Forelimb muscle (tissue), 1 donor: ENCODE data around the gene PLCXD1. TPM values are rescaled to one million over a fixed set of nuclear protein-coding genes. Genes with fewer than 3 reads are reported as not detected.
"Not testable (repeated sequence)": the region's sequence is repeated elsewhere in the genome, so short reads cannot be mapped to it uniquely, and the experiment has no call there.

Experiments used
- DNase-seq: peaks from one replicate; pipeline ENCODE4 v3.0.0-alpha.2; 2013; ENCODE audit warnings: low read depth
- polyA plus RNA-seq: library from polyadenylated mRNA; unstranded; fragments of 120-200 nt; gene quantifications from one replicate; pipeline ENCODE4 v1.2.1, GENCODE V29; 2013; ENCODE audit not compliant: insufficient read length

The PLCXD1 gene
- polyA plus RNA-seq, 1 donor: 16.8 TPM

DNA sequence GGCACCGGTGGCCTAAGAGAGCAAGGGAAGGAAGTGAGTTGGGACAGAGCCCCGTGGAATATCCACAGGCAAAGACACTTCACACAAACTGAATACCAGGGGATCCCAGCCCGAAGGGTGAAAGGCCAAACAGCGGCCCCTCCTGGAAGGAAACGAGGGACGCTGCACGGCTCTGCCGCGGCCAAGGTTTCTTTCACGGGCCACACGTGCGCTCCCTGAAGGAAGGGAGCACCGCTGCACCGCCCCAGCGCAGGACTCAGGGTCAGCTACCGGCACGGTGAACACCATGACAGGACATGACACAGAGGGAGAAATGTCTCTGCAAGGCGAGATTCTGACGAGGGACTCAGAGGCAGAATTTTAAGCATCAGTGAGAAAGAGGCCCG, 69.0 kb downstream of the PLCXD1 start:
- DNase-seq: no peak

DNA sequence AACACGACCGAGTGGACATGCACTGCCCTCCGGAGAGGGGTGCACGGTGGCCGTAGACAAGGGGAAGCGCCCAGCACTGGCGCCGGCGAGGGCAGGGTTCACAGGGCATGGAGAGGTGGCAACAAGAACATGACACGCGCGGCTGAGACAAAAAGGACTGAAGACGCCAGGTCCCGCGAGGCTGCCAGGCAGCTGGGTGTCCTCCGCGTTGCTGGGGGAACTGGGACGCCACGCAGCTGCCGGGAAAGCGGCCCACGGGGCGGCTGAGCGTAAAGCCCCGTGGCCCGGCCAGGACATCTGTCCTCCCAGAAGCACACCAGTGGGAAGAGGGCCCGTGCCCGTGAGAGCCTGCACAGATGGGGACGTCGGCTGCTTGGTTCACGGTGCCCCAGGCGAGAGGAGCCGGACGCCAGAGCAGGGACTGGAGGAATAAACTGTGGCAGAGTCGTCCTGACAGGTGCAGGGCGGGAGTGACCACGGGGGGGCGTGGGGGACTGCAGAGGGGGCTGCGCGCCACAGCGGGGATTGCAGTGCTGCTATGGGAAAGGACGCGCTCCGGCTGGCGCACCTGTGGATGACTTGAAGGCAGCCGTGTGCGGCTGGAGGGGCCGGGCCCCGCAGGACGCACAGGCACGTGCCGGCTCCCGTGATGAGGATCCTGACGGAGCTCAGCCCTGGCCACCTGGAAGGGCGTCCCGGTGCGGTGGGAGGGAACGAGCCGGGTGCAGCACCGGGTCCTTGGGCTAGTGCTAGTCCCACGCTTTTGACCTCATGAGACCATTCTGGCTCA, 69.5 kb downstream of the PLCXD1 start:
- DNase-seq: no peak

DNA sequence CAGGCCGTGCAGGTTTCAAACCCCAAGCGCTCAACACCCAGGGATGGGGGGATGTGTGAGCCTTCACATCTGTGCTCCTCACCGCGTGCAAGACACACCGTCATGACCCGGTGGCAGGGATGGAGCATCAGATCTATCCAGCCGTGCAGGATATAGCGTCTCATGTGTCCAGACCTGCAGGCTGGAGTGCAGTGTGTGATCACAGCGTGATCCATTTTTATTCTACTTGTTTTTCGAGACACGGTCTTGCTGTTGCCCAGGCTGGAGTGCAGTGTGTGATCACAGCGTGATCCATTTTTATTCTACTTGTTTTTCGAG, 70.1 kb downstream of the PLCXD1 start:
- not testable (repeated sequence) for DNase-seq

DNA sequence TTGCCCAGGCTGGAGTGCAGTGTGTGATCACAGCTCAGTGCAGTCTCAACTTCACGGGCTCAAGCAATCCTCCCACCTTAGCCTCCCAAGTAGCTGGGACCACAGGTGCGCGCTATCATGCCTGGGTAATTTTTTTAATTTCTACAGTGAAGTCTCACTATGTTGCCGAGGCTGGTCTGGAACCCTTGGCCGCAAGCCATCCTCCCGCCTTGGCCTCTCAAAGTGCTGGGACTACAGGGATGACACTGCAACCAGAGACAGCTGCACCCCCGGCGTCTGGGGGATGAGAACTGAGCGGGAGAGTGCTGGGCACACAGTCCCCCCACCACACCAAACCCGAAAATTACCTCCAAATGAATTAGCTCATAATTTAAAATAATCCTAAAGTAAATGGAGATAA, 70.6 kb downstream of the PLCXD1 start:
- DNase-seq: no peak

DNA sequence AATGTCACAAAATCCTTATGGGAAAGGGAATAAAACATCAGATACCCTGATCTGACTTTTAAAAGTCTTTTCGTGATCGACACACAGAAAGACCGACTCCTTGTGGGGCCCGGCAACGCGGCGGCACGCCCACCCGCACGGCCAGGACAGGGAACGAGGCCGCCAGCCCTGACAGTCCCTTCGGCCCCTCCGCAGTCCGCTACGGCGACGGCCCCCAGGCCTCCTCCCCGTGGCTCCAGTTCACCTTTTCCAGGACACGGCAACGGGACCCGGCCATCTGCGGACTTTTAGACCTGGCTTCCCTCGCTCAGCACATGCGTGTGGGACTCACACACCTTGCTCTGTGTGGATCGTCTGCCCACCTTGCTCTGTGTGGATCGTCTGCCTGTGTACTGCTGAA, 71.0 kb downstream of the PLCXD1 start:
- DNase-seq: no peak

DNA sequence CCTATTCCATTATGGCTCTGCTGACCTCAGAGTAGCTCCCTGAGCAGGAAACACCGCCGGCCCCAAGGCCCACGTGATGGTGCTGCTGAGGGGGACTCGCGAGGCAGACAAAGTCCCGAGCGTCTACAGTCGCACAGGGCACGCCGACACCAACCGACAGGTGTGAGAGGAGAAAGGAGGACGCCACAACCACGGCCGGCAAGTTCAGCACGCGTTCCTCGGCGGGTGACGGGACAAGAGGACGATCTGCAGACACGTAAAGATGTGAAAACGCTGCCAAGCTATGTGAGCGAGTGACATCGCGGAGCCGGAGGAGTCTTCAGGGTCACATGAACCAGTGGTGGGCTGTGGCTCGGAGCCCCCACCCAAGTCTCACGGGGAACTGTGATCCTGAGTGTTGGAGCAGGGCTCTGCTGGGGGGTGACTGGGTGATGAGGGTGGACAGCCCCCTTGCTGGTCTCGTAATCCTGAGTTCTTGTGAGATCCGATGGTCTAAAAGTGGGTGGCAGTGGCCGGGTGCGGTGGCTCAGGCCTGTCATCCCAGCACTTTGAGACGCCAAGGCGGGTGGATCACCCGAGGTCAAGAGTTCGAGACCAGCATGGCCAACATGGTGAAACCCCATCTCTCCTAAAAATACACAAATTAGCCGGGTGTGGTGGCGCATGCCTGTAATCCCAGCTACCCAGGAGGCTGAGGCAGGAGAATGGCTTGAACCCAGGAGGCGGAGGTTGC, 71.6 kb downstream of the PLCXD1 start:
- DNase-seq: no peak

Other genes starting within 250 kb of the PLCXD1 start
- 46.9 TPM for gene GTPBP6, start 37.4 kb downstream of the PLCXD1 start, polyA plus RNA-seq
- 199 TPM for gene PPP2R3B, start 105.5 kb downstream of the PLCXD1 start, polyA plus RNA-seq